Effector memory CD8-positive, alpha-beta T cell (primary cell): ENCODE measurements around the gene ARFGAP1.
A peak's percentile ranks its signal among the peaks of the same experiment; 100 is the strongest.

ENCODE experiments used
- ATAC-seq: fragments of 150-1000 bp; cut with Tn5 transposase; replicated peaks from 2 replicates; pipeline ENCODE4 v1.10.0; 2021; ENCODE audit warnings: mild to moderate bottlenecking, moderate library complexity
- DNase-seq, 3 experiments: peaks; one replicate each; pipeline ENCODE4 v3.0.0; 2021
- H3K27ac Mint-ChIP-seq, 2 donors: one replicate each; pipeline ENCODE4 v1.8.0; 2022; ENCODE audit warnings: mild to moderate bottlenecking in 2 of 2, mixed read lengths in 2 of 2, moderate library complexity in 2 of 2
- H3K27me3 Mint-ChIP-seq, 2 donors: one replicate each; pipeline ENCODE4 v1.8.0; 2022; ENCODE audit warnings: mixed read lengths in 2 of 2
- H3K36me3 Mint-ChIP-seq: one replicate; pipeline ENCODE4 v1.8.0; 2022; ENCODE audit warnings: mild to moderate bottlenecking, moderate library complexity, mixed read lengths; ENCODE audit not compliant: insufficient read depth
- H3K4me1 Mint-ChIP-seq, 2 donors: one replicate each; pipeline ENCODE4 v1.8.0; 2022; ENCODE audit warnings: low read depth in 2 of 2, mixed read lengths in 2 of 2
- H3K4me3 Mint-ChIP-seq, 2 donors: one replicate each; pipeline ENCODE4 v1.8.0; 2022; ENCODE audit warnings: mild to moderate bottlenecking in 2 of 2, mixed read lengths in 2 of 2, moderate library complexity in 2 of 2
- H3K9me3 Mint-ChIP-seq, 2 donors: one replicate each; pipeline ENCODE4 v1.8.0; 2022; ENCODE audit warnings: mixed read lengths in 2 of 2
- total RNA-seq, 9 experiments: gene quantifications; one replicate each; lab custom pipeline; 2026; lab: John Stamatoyannopoulos, UW

Gene ARFGAP1
- 94.5 to 145 (median 113) reads per million in 9 experiments for total RNA-seq

GRCh38 chr20:63272105-63273058 lies at the start of gene ARFGAP1:
Gene ARFGAP1 (plus strand): TSS chr20:63272813. CDS start chr20:63275581, 2,768 bp downstream.
- ATAC-seq (peak; percentile 96), DNase-seq (peak; percentile 79 to 85 (median 82))
- H3K9me3 Mint-ChIP-seq, result no peaks in the 10 kb centered on the region
- peak within 1 kb of the TSS; percentile 91 to 95 for H3K4me3 Mint-ChIP-seq
- peaks cover 11% of the 10 kb centered on the region for H3K36me3 Mint-ChIP-seq
- H3K27me3 Mint-ChIP-seq, result peaks cover 9 to 10% of the 10 kb centered on the region in 2 donors
- H3K27ac Mint-ChIP-seq, result peak within 1 kb of the TSS; percentile 91 to 94
- peaks cover 18 to 27% of the 10 kb centered on the region in 2 donors for H3K4me1 Mint-ChIP-seq

GRCh38 chr20:63223121-63223825 lies 49.3 kb upstream of the ARFGAP1 start:
- Mint-ChIP-seq H3K9me3 (no peaks in the 10 kb centered on the region), H3K4me3 (no peak overlapping the region), H3K27me3 (peaks cover 8 to 25% of the 10 kb centered on the region in 2 donors), H3K27ac (no peak overlapping the region), H3K36me3 (no peaks in the 10 kb centered on the region), H3K4me1 (peaks cover 0 to 3% of the 10 kb centered on the region in 2 donors)
- DNase-seq (peak; percentile 37 to 46 (median 38)), ATAC-seq (peak; percentile 61)

GRCh38 chr20:63223826-63224207 lies 48.8 kb upstream of the ARFGAP1 start:
- no peak for ATAC-seq
- no peak for DNase-seq
- Mint-ChIP-seq H3K4me3 (no peak overlapping the region), H3K4me1 (peaks cover 0 to 3% of the 10 kb centered on the region in 2 donors), H3K27me3 (peaks cover 14 to 31% of the 10 kb centered on the region in 2 donors), H3K36me3 (no peaks in the 10 kb centered on the region), H3K27ac (no peak overlapping the region), H3K9me3 (no peaks in the 10 kb centered on the region)

- Mint-ChIP-seq H3K4me3 (no peak overlapping the region), H3K27me3 (peaks cover 21 to 38% of the 10 kb centered on the region in 2 donors), H3K27ac (no peak overlapping the region), H3K9me3 (no peaks in the 10 kb centered on the region), H3K36me3 (no peaks in the 10 kb centered on the region), H3K4me1 (peaks cover 0 to 3% of the 10 kb centered on the region in 2 donors)
- no peak for ATAC-seq
- DNase-seq, result no peak
Measured at GRCh38 chr20:63224412-63225081, 48.1 kb upstream of the ARFGAP1 start.

- no peak for DNase-seq
- Mint-ChIP-seq H3K4me1 (peaks cover 0 to 3% of the 10 kb centered on the region in 2 donors), H3K36me3 (no peaks in the 10 kb centered on the region), H3K9me3 (no peaks in the 10 kb centered on the region), H3K27me3 (peaks cover 24 to 38% of the 10 kb centered on the region in 2 donors), H3K27ac (no peak overlapping the region), H3K4me3 (no peak overlapping the region)
- no peak for ATAC-seq
Measured at GRCh38 chr20:63225082-63225454, 47.5 kb upstream of the ARFGAP1 start.

- Mint-ChIP-seq H3K27ac (no peak overlapping the region), H3K9me3 (no peaks in the 10 kb centered on the region), H3K27me3 (peaks cover 27 to 38% of the 10 kb centered on the region in 2 donors), H3K4me3 (no peak overlapping the region), H3K36me3 (no peaks in the 10 kb centered on the region), H3K4me1 (peaks cover 3% of the 10 kb centered on the region in 2 donors)
- ATAC-seq (no peak), DNase-seq (no peak)
Measured at GRCh38 chr20:63226042-63226943, 46.3 kb upstream of the ARFGAP1 start.

- ATAC-seq (no peak), DNase-seq (no peak)
- Mint-ChIP-seq H3K9me3 (no peaks in the 10 kb centered on the region), H3K27ac (no peak overlapping the region), H3K36me3 (no peaks in the 10 kb centered on the region), H3K4me3 (no peak overlapping the region), H3K4me1 (peaks cover 3% of the 10 kb centered on the region in 2 donors), H3K27me3 (peaks cover 35 to 45% of the 10 kb centered on the region in 2 donors)
Measured at GRCh38 chr20:63227260-63227659, 45.4 kb upstream of the ARFGAP1 start.

GRCh38 chr20:63228806-63229205 lies 43.8 kb upstream of the ARFGAP1 start:
- peaks cover 37 to 56% of the 10 kb centered on the region in 2 donors for H3K27me3 Mint-ChIP-seq

GRCh38 chr20:63230800-63231268 lies 41.8 kb upstream of the ARFGAP1 start:
- Mint-ChIP-seq H3K27me3 (peaks cover 37 to 57% of the 10 kb centered on the region in 2 donors), H3K9me3 (no peaks in the 10 kb centered on the region), H3K36me3 (no peaks in the 10 kb centered on the region), H3K27ac (no peak overlapping the region), H3K4me1 (peaks cover 4% of the 10 kb centered on the region in 2 donors), H3K4me3 (no peak overlapping the region)
- DNase-seq (no peak), ATAC-seq (no peak)

More at GRCh38 chr20:63228806-63229205, 43.8 kb upstream of the ARFGAP1 start:
- no peaks in the 10 kb centered on the region for H3K9me3 Mint-ChIP-seq
- no peak for ATAC-seq
- peaks cover 0 to 3% of the 10 kb centered on the region in 2 donors for H3K4me1 Mint-ChIP-seq
- no peaks in the 10 kb centered on the region for H3K36me3 Mint-ChIP-seq
- no peak for DNase-seq
- no peak overlapping the region for H3K4me3 Mint-ChIP-seq
- no peak overlapping the region for H3K27ac Mint-ChIP-seq

- H3K27me3 Mint-ChIP-seq, result peaks cover 37 to 57% of the 10 kb centered on the region in 2 donors
Measured at GRCh38 chr20:63232235-63233060, 40.2 kb upstream of the ARFGAP1 start.

GRCh38 chr20:63233061-63233344 lies 39.6 kb upstream of the ARFGAP1 start:
- H3K4me1 Mint-ChIP-seq, result peaks cover 4% of the 10 kb centered on the region in 2 donors
- no peak for ATAC-seq
- no peak overlapping the region for H3K4me3 Mint-ChIP-seq
- H3K27ac Mint-ChIP-seq, result no peak overlapping the region
- H3K27me3 Mint-ChIP-seq, result peaks cover 37 to 57% of the 10 kb centered on the region in 2 donors
- H3K36me3 Mint-ChIP-seq, result no peaks in the 10 kb centered on the region
- H3K9me3 Mint-ChIP-seq, result no peaks in the 10 kb centered on the region
- no peak for DNase-seq

More at GRCh38 chr20:63232235-63233060, 40.2 kb upstream of the ARFGAP1 start:
- Mint-ChIP-seq H3K9me3 (no peaks in the 10 kb centered on the region), H3K27ac (no peak overlapping the region), H3K36me3 (no peaks in the 10 kb centered on the region), H3K4me3 (no peak overlapping the region), H3K4me1 (peaks cover 4% of the 10 kb centered on the region in 2 donors)
- no peak for DNase-seq
- ATAC-seq, result no peak

- H3K9me3 Mint-ChIP-seq, result no peaks in the 10 kb centered on the region
- H3K27ac Mint-ChIP-seq, result no peak overlapping the region
- peaks cover 31 to 50% of the 10 kb centered on the region in 2 donors for H3K27me3 Mint-ChIP-seq
- H3K4me1 Mint-ChIP-seq, result peaks cover 4% of the 10 kb centered on the region in 2 donors
- ATAC-seq, result no peak
- no peaks in the 10 kb centered on the region for H3K36me3 Mint-ChIP-seq
- H3K4me3 Mint-ChIP-seq, result no peak overlapping the region
- DNase-seq, result no peak
Measured at GRCh38 chr20:63233924-63234323, 38.7 kb upstream of the ARFGAP1 start.
